Measurements from ENCODE around the gene PLCB3. TPM values are rescaled to one million over a fixed set of nuclear protein-coding genes. Genes with fewer than 3 reads are reported as not detected.

PLCB3 gene
- total and polyA plus RNA-seq, 2 of the 13 experiments (the other 11 are each of a cell fraction or from before 2014, with no cell fraction given) = 7.5 to 13.8 TPM

DNA sequence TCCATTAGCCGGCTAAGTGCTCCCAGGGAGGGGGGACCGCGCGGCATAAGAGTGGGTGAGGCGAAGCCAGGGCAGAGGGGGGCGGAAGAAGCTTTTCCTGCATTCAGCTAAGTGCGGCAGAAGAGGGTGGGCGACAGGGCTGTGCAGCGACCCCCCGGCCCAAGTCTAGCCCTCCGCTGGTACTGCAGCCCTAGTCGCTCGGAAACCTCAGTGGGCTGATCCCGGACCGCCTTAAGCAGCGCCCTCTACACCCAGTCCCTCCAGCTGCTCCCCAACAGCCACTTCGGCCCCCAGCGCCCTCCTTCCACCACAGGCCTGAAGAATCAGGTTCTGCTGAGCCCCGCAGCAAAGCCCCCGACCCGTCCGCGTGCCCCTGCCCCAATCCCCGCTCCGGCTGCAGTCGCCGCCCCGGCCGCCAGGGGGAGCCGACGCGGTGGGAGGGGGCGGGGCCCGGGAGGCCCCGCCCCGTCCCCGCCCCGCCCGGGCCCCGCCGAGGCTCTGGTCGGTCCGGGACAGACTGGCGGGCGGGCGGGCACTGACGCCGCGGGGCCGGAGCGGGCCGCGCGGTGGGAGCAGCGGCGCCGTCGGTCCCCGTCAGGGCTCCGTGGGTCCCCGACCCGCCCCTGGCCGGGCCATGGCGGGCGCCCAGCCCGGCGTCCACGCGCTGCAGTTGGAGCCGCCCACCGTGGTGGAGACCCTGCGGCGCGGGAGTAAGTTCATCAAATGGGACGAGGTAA, at the start of gene PLCB3 (continued):
- TF ChIP-seq, protein P1, sequence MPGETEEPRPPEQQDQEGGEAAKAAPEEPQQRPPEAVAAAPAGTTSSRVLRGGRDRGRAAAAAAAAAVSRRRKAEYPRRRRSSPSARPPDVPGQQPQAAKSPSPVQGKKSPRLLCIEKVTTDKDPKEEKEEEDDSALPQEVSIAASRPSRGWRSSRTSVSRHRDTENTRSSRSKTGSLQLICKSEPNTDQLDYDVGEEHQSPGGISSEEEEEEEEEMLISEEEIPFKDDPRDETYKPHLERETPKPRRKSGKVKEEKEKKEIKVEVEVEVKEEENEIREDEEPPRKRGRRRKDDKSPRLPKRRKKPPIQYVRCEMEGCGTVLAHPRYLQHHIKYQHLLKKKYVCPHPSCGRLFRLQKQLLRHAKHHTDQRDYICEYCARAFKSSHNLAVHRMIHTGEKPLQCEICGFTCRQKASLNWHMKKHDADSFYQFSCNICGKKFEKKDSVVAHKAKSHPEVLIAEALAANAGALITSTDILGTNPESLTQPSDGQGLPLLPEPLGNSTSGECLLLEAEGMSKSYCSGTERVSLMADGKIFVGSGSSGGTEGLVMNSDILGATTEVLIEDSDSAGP (CRISPR knock-in tag; IDR thresholded peaks at IDR 0.05; ENCODE audit: borderline replicate concordance) = peak; percentile 29; the same call in 1 of the 2 replicates
- TF ChIP-seq MTA1 (CRISPR knock-in tag; IDR thresholded peaks at IDR 0.05; ENCODE audit: borderline replicate concordance) (no peak), ZSCAN22 (CRISPR knock-in tag; IDR thresholded peaks at IDR 0.05) (no peak), ZNF891 (CRISPR knock-in tag; IDR thresholded peaks at IDR 0.05) (no peak), ZFX (CRISPR knock-in tag; IDR thresholded peaks at IDR 0.05; ENCODE audit: low read depth) (peak; percentile 40), RXRA (CRISPR knock-in tag; IDR thresholded peaks at IDR 0.05) (no peak), FOXJ3 (CRISPR knock-in tag; IDR thresholded peaks at IDR 0.05; ENCODE audit: borderline replicate concordance) (no peak), ZNF451 (CRISPR knock-in tag; IDR thresholded peaks at IDR 0.05) (no peak)
- TF ChIP-seq, protein P2, sequence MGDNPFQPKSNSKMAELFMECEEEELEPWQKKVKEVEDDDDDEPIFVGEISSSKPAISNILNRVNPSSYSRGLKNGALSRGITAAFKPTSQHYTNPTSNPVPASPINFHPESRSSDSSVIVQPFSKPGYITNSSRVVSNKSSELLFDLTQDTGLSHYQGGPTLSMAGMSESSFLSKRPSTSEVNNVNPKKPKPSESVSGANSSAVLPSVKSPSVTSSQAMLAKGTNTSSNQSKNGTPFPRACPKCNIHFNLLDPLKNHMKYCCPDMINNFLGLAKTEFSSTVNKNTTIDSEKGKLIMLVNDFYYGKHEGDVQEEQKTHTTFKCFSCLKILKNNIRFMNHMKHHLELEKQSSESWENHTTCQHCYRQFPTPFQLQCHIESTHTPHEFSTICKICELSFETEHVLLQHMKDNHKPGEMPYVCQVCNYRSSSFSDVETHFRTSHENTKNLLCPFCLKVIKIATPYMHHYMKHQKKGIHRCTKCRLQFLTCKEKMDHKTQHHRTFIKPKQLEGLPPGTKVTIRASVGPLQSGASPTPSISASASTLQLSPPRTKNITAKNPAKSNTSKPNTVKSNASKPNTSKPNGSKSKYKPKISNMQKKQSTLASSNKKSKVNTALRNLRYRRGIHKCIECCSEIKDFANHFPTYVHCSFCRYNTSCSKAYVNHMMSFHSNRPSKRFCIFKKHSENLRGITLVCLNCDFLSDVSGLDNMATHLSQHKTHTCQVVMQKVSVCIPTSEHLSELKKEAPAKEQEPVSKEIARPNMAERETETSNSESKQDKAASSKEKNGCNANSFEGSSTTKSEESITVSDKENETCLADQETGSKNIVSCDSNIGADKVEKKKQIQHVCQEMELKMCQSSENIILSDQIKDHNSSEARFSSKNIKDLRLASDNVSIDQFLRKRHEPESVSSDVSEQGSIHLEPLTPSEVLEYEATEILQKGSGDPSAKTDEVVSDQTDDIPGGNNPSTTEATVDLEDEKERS (CRISPR knock-in tag; IDR thresholded peaks at IDR 0.05) = no peak
- TF ChIP-seq, protein P3, sequence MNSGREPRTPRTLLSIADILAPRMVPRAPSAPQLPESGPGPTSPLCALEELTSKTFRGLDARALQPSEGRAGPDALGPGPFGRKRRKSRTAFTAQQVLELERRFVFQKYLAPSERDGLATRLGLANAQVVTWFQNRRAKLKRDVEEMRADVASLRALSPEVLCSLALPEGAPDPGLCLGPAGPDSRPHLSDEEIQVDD (CRISPR knock-in tag; IDR thresholded peaks at IDR 0.05; ENCODE audit: borderline replicate concordance) = no peak
- TF ChIP-seq, protein P4, sequence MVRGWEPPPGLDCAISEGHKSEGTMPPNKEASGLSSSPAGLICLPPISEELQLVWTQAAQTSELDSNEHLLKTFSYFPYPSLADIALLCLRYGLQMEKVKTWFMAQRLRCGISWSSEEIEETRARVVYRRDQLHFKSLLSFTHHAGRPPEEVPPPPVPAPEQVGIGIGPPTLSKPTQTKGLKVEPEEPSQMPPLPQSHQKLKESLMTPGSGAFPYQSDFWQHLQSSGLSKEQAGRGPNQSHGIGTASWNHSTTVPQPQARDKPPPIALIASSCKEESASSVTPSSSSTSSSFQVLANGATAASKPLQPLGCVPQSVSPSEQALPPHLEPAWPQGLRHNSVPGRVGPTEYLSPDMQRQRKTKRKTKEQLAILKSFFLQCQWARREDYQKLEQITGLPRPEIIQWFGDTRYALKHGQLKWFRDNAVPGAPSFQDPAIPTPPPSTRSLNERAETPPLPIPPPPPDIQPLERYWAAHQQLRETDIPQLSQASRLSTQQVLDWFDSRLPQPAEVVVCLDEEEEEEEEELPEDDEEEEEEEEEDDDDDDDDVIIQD (CRISPR knock-in tag; IDR thresholded peaks at IDR 0.05; ENCODE audit: low read depth) = no peak
- TF ChIP-seq, protein P5, sequence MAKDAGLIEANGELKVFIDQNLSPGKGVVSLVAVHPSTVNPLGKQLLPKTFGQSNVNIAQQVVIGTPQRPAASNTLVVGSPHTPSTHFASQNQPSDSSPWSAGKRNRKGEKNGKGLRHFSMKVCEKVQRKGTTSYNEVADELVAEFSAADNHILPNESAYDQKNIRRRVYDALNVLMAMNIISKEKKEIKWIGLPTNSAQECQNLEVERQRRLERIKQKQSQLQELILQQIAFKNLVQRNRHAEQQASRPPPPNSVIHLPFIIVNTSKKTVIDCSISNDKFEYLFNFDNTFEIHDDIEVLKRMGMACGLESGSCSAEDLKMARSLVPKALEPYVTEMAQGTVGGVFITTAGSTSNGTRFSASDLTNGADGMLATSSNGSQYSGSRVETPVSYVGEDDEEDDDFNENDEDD (CRISPR knock-in tag; IDR thresholded peaks at IDR 0.05; ENCODE audit: borderline replicate concordance) = no peak
- TF ChIP-seq, protein P6, sequence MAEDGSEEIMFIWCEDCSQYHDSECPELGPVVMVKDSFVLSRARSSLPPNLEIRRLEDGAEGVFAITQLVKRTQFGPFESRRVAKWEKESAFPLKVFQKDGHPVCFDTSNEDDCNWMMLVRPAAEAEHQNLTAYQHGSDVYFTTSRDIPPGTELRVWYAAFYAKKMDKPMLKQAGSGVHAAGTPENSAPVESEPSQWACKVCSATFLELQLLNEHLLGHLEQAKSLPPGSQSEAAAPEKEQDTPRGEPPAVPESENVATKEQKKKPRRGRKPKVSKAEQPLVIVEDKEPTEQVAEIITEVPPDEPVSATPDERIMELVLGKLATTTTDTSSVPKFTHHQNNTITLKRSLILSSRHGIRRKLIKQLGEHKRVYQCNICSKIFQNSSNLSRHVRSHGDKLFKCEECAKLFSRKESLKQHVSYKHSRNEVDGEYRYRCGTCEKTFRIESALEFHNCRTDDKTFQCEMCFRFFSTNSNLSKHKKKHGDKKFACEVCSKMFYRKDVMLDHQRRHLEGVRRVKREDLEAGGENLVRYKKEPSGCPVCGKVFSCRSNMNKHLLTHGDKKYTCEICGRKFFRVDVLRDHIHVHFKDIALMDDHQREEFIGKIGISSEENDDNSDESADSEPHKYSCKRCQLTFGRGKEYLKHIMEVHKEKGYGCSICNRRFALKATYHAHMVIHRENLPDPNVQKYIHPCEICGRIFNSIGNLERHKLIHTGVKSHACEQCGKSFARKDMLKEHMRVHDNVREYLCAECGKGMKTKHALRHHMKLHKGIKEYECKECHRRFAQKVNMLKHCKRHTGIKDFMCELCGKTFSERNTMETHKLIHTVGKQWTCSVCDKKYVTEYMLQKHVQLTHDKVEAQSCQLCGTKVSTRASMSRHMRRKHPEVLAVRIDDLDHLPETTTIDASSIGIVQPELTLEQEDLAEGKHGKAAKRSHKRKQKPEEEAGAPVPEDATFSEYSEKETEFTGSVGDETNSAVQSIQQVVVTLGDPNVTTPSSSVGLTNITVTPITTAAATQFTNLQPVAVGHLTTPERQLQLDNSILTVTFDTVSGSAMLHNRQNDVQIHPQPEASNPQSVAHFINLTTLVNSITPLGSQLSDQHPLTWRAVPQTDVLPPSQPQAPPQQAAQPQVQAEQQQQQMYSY (CRISPR knock-in tag; IDR thresholded peaks at IDR 0.05) = no peak
